ENCODE data around the gene ZBTB40. TPM values are rescaled to one million over a fixed set of nuclear protein-coding genes. Genes with fewer than 3 reads are reported as not detected.
A peak's percentile ranks its signal among the peaks of the same experiment; 100 is the strongest.

Gene ZBTB40
- total RNA-seq, 4 donors from 2014 or later, result 5.9 to 14.3 (median 8.8) TPM

GRCh38 chr1:22553991-22554522 is 102.4 kb downstream of the ZBTB40 start:
- intact Hi-C loops (cut with DNase I), result no loop called here
- 69 to 82% methylated on average over 2 to 6 of the region's 8 CpGs for WGBS, 2 donors
- no peak for TF ChIP-seq POLR2A (IDR thresholded peaks at IDR 0.05)
- TF ChIP-seq, protein P1, sequence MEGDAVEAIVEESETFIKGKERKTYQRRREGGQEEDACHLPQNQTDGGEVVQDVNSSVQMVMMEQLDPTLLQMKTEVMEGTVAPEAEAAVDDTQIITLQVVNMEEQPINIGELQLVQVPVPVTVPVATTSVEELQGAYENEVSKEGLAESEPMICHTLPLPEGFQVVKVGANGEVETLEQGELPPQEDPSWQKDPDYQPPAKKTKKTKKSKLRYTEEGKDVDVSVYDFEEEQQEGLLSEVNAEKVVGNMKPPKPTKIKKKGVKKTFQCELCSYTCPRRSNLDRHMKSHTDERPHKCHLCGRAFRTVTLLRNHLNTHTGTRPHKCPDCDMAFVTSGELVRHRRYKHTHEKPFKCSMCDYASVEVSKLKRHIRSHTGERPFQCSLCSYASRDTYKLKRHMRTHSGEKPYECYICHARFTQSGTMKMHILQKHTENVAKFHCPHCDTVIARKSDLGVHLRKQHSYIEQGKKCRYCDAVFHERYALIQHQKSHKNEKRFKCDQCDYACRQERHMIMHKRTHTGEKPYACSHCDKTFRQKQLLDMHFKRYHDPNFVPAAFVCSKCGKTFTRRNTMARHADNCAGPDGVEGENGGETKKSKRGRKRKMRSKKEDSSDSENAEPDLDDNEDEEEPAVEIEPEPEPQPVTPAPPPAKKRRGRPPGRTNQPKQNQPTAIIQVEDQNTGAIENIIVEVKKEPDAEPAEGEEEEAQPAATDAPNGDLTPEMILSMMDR (IDR thresholded peaks at IDR 0.05), result no peak
- no peaks in the 10 kb centered on the region for H3K36me3 ChIP-seq
- DNase-seq, result no peak
- peaks cover 3 to 32% (median 9%) of the 10 kb centered on the region in 3 donors for H3K4me1 ChIP-seq
- H3K9me3 ChIP-seq, result no peaks in the 10 kb centered on the region
- H3K27ac ChIP-seq, result no peak overlapping the region
- H3K27me3 ChIP-seq, result peaks cover 0 to 96% (median 0%) of the 10 kb centered on the region in 4 donors
- H3K4me3 ChIP-seq, result no peak overlapping the region

DNA sequence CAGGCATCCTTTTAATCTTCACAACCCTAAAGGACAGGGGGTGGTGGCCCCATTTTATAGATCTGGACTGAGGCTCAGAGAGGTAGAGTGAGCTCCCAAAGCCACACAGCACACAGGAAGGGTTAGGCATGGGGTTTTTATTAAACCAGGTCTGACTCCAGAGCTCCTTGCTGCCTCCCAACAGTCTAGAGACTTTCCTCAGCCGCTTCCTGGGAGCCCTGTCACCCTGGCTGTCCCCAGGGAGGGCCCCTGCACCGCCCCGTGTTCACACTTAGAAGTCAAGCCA is 103.7 kb downstream of the ZBTB40 start:
- H3K9me3 ChIP-seq, result no peaks in the 10 kb centered on the region
- H3K4me3 ChIP-seq, result no peak overlapping the region
- no peak for DNase-seq
- peaks cover 3 to 32% (median 9%) of the 10 kb centered on the region in 3 donors for H3K4me1 ChIP-seq
- TF ChIP-seq POLR2A (IDR thresholded peaks at IDR 0.05), result no peak
- TF ChIP-seq, protein P1 (IDR thresholded peaks at IDR 0.05), result no peak
- no peak overlapping the region for H3K27ac ChIP-seq
- intact Hi-C loops (cut with DNase I), result no loop called here
- H3K36me3 ChIP-seq, result no peaks in the 10 kb centered on the region
- H3K27me3 ChIP-seq, result peaks cover 0 to 96% (median 0%) of the 10 kb centered on the region in 4 donors
- WGBS, 2 donors, result 83% methylated on average over 1 of the region's 3 CpGs; no CpG with 5 or more reads in 1 of the 2 donors

DNA sequence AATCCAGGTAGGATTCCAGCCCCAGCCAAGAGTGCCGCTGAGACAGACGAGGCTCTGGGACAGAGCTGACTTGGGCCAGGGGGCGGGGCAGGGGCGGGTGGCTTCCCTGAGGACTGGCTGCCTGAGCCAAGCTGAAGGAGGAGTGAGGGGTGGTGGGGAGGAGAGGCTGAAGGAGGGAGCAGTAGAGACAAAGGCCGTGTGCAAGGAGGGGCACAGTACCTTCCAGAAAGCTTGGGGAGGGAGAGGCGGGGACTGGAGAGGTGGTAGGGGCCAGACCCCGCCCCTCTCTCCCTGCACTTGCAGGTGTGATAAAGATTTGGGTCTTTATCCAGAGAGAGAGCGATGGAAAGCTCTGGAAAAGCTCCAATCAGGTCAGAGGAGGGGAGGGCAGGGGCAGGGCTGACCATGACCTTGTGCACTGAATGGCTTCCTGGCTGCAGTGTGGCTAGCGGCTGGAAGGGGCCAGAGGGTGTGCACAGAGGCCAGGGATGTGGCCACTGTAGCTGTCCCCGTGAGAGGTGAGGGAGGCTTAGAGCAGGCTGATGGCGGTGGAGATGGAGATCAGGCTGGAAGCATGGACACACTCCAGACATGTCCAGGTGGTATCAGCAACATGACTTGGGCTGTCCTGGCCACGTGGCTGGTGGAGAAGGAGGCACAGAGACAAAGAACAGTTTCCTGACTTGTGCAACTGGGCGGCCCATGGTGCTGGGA is 104.9 kb downstream of the ZBTB40 start:
- no peak for TF ChIP-seq POLR2A (IDR thresholded peaks at IDR 0.05)
- TF ChIP-seq, protein P1 (IDR thresholded peaks at IDR 0.05), result no peak
- 15 to 24% methylated on average over 8 to 12 of the region's 13 CpGs for WGBS, 2 donors
- DNase-seq, result no peak
- intact Hi-C loops (cut with DNase I), result no loop called here
- Histone ChIP-seq H3K4me1 (peaks cover 3 to 32% (median 9%) of the 10 kb centered on the region in 3 donors), H3K27ac (peak overlapping the region in 2 of 4 donors; percentile 21 to 25), H3K9me3 (no peaks in the 10 kb centered on the region), H3K36me3 (no peaks in the 10 kb centered on the region), H3K27me3 (peaks cover 0 to 96% (median 0%) of the 10 kb centered on the region in 4 donors), H3K4me3 (no peak overlapping the region)

GRCh38 chr1:22557341-22557950 is 105.8 kb downstream of the ZBTB40 start:
- TF ChIP-seq, protein P1 (IDR thresholded peaks at IDR 0.05), result no peak
- TF ChIP-seq POLR2A (IDR thresholded peaks at IDR 0.05), result no peak
- H3K9me3 ChIP-seq, result no peaks in the 10 kb centered on the region
- no peaks in the 10 kb centered on the region for H3K36me3 ChIP-seq
- H3K27ac ChIP-seq, result peak overlapping the region in 2 of 4 donors; percentile 21 to 25
- no peak for DNase-seq
- WGBS, 2 donors, result 12 to 15% methylated on average over 5 of the region's 5 CpGs
- H3K4me3 ChIP-seq, result no peak overlapping the region
- H3K27me3 ChIP-seq, result peaks cover 0 to 96% (median under 1%) of the 10 kb centered on the region in 4 donors
- H3K4me1 ChIP-seq, result peaks cover 3 to 32% (median 9%) of the 10 kb centered on the region in 3 donors
- intact Hi-C loops (cut with DNase I), result no loop called here

Measured in esophagus squamous epithelium (tissue), 5 donors.